Neural cell (in vitro differentiated cells): ENCODE results near the gene HIVEP2. TPM values are rescaled to one million over a fixed set of nuclear protein-coding genes. Genes with fewer than 3 reads are reported as not detected.

Experiments used
- H2AFZ ChIP-seq: fragments of 200-600, 300-800 bp; sonication (generic), shearing (Covaris generic); 2 replicates; pipeline ENCODE4 v1.6.0; 2014; ENCODE audit warnings: low read depth, mild to moderate bottlenecking, antibody characterized with exemption, low read length, moderate library complexity
- H3F3A ChIP-seq: fragments of 200-600 bp; shearing (Covaris generic); 2 replicates; pipeline ENCODE4 v1.6.1; 2016; ENCODE audit warnings: mild to moderate bottlenecking, moderate library complexity, mixed read lengths, antibody characterized with exemption, low read length; ENCODE audit not compliant: insufficient read depth, poor library complexity, severe bottlenecking
- H3K27ac ChIP-seq: fragments of 200-600, 300-800 bp; sonication (generic), shearing (Covaris generic); 2 replicates; pipeline ENCODE4 v1.5.1; 2014; ENCODE audit warnings: mild to moderate bottlenecking, low read length, moderate library complexity
- H3K27me3 ChIP-seq: fragments of 300-800, 200-600 bp; sonication (generic), shearing (Covaris generic); 2 replicates; pipeline ENCODE4 v1.6.0; 2014; ENCODE audit warnings: mild to moderate bottlenecking, low read depth, low read length, moderate library complexity; ENCODE audit not compliant: insufficient read depth
- H3K36me3 ChIP-seq: fragments of 300-800, 200-600 bp; sonication (generic), shearing (Covaris generic); 2 replicates; pipeline ENCODE4 v1.5.1; 2014; ENCODE audit warnings: mild to moderate bottlenecking, antibody characterized with exemption, low read length, moderate library complexity; ENCODE audit not compliant: insufficient read depth
- H3K4me2 ChIP-seq: fragments of 300-800, 200-600 bp; sonication (generic), shearing (Covaris generic); 2 replicates; pipeline ENCODE4 v1.6.0; 2014; ENCODE audit warnings: mild to moderate bottlenecking, low read length
- H3K4me3 ChIP-seq: fragments of 300-800, 200-600 bp; sonication (generic), shearing (Covaris generic); 2 replicates; pipeline ENCODE4 v1.5.1; 2014; ENCODE audit warnings: mild to moderate bottlenecking, low read length, moderate library complexity
- H3K79me2 ChIP-seq: fragments of 200-600 bp; shearing (Covaris generic); replicated peaks from 2 replicates; pipeline ENCODE4 v1.6.0; 2014; ENCODE audit warnings: mild to moderate bottlenecking, low read length, moderate library complexity; ENCODE audit not compliant: insufficient read depth
- H3K9ac ChIP-seq: fragments of 300-800, 200-600 bp; sonication (generic), shearing (Covaris generic); 2 replicates; pipeline ENCODE4 v1.6.1; 2016; ENCODE audit warnings: mild to moderate bottlenecking, low read length, mixed read lengths
- H3K9me2 ChIP-seq: fragments of 200-600 bp; shearing (Covaris generic); 2 replicates; pipeline ENCODE4 v1.6.1; 2016; ENCODE audit warnings: mild to moderate bottlenecking, low read length, mixed read lengths; ENCODE audit not compliant: insufficient read depth
- H3K9me3 ChIP-seq: fragments of 200-600, 300-800 bp; sonication (generic), shearing (Covaris generic); 2 replicates; pipeline ENCODE4 v1.6.1; 2016; ENCODE audit warnings: mild to moderate bottlenecking, mixed run types, low read length, moderate library complexity, mixed read lengths
- H4K20me1 ChIP-seq: fragments of 200-600 bp; shearing (Covaris generic); 2 replicates; pipeline ENCODE4 v1.6.1; 2016; ENCODE audit warnings: mild to moderate bottlenecking, mixed run types; ENCODE audit not compliant: insufficient read depth
- CTCF ChIP-seq: fragments of 450-650 bp; IDR thresholded peaks from 2 replicates; pipeline ENCODE4 v1.5.1; 2014; ENCODE audit warnings: antibody characterized with exemption, mild to moderate bottlenecking, moderate library complexity; ENCODE audit not compliant: poor library complexity, severe bottlenecking
- EP300 ChIP-seq: fragments of 450-650 bp; conservative IDR thresholded peaks from 2 replicates; pipeline ENCODE4 v1.6.1; 2014; ENCODE audit warnings: antibody characterized with exemption, mild to moderate bottlenecking, moderate library complexity; ENCODE audit not compliant: poor library complexity, severe bottlenecking
- EZH2 ChIP-seq: fragments of 200-600, 300-800 bp; shearing (Covaris generic), sonication (generic); IDR thresholded peaks from 2 replicates; pipeline ENCODE4 v1.6.1; 2014; ENCODE audit warnings: antibody characterized with exemption, low read length, borderline replicate concordance, mild to moderate bottlenecking; ENCODE audit not compliant: insufficient read depth, poor library complexity, severe bottlenecking
- MXI1 ChIP-seq: fragments of 450-650 bp; conservative IDR thresholded peaks from 2 replicates; pipeline ENCODE4 v1.6.1; 2014; ENCODE audit warnings: antibody characterized with exemption, mild to moderate bottlenecking; ENCODE audit not compliant: poor library complexity, severe bottlenecking
- POLR2AphosphoS5 ChIP-seq: IDR thresholded peaks from 2 replicates; pipeline ENCODE4 v1.6.1; 2012
- RAD21 ChIP-seq: fragments of 450-650 bp; conservative IDR thresholded peaks from 2 replicates; pipeline ENCODE4 v1.6.1; 2014; ENCODE audit warnings: antibody characterized with exemption, mild to moderate bottlenecking, moderate library complexity
- SMC3 ChIP-seq: fragments of 450-650 bp; conservative IDR thresholded peaks from 2 replicates; pipeline ENCODE4 v1.6.1; 2014; ENCODE audit warnings: antibody characterized with exemption, mild to moderate bottlenecking, moderate library complexity; ENCODE audit not compliant: poor library complexity
- TAF1 ChIP-seq: IDR thresholded peaks from 2 replicates; pipeline ENCODE4 v1.6.1; 2012; ENCODE audit warnings: low read depth
- polyA plus RNA-seq: library from polyadenylated mRNA; depleted of rRNA; stranded (reverse); fragments of >200 nt; gene quantifications from 2 replicates; pipeline ENCODE4 v1.2.3, GENCODE V29; 2014
- TF ChIP-seq, protein P1 (sequence below): IDR thresholded peaks from 2 replicates; pipeline ENCODE4 v1.6.1; 2012; ENCODE audit warnings: borderline replicate concordance

Gene HIVEP2
- polyA plus RNA-seq, 1 donor from 2014 or later = 6.0 TPM

DNA sequence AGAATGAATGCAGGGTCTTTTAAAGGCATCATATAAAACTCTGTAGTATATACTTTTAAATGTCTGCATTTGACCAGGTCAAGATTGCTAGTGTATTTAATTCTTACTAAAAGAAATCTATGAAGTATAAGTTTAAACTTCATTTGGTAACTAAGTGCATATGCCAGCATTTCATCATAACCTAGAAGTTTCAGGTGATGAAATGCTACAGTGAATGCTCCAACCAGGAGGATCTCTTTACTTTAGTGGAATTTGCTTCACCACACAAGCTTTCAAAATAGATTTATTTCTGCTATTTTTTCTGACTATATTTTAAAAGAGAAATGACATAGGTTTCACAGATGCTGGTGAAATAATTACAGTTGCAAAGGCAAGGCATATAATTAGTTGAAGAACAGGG, 141.9 kb downstream of the HIVEP2 start:
- H3K4me3 ChIP-seq = no peak overlapping the region
- H3K36me3 ChIP-seq = no peaks in the 10 kb centered on the region
- no peaks in the 10 kb centered on the region for H3K27me3 ChIP-seq
- no peaks in the 10 kb centered on the region for H3K9me3 ChIP-seq
- no peaks in the 10 kb centered on the region for H3K79me2 ChIP-seq
- H3K27ac ChIP-seq = no peak overlapping the region
- H3K9me2 ChIP-seq = no peaks in the 10 kb centered on the region
- H3F3A ChIP-seq = no peaks in the 10 kb centered on the region
- no peak overlapping the region for H3K9ac ChIP-seq
- TF ChIP-seq POLR2AphosphoS5 = no peak
- no peak for TF ChIP-seq MXI1
- no peak for TF ChIP-seq CTCF
- no peak for TF ChIP-seq EZH2
- TF ChIP-seq RAD21 = no peak
- TF ChIP-seq, protein P1, sequence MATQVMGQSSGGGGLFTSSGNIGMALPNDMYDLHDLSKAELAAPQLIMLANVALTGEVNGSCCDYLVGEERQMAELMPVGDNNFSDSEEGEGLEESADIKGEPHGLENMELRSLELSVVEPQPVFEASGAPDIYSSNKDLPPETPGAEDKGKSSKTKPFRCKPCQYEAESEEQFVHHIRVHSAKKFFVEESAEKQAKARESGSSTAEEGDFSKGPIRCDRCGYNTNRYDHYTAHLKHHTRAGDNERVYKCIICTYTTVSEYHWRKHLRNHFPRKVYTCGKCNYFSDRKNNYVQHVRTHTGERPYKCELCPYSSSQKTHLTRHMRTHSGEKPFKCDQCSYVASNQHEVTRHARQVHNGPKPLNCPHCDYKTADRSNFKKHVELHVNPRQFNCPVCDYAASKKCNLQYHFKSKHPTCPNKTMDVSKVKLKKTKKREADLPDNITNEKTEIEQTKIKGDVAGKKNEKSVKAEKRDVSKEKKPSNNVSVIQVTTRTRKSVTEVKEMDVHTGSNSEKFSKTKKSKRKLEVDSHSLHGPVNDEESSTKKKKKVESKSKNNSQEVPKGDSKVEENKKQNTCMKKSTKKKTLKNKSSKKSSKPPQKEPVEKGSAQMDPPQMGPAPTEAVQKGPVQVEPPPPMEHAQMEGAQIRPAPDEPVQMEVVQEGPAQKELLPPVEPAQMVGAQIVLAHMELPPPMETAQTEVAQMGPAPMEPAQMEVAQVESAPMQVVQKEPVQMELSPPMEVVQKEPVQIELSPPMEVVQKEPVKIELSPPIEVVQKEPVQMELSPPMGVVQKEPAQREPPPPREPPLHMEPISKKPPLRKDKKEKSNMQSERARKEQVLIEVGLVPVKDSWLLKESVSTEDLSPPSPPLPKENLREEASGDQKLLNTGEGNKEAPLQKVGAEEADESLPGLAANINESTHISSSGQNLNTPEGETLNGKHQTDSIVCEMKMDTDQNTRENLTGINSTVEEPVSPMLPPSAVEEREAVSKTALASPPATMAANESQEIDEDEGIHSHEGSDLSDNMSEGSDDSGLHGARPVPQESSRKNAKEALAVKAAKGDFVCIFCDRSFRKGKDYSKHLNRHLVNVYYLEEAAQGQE = no peak
- no peak overlapping the region for H2AFZ ChIP-seq
- H3K4me2 ChIP-seq = no peak overlapping the region
- H4K20me1 ChIP-seq = no peaks in the 10 kb centered on the region

DNA sequence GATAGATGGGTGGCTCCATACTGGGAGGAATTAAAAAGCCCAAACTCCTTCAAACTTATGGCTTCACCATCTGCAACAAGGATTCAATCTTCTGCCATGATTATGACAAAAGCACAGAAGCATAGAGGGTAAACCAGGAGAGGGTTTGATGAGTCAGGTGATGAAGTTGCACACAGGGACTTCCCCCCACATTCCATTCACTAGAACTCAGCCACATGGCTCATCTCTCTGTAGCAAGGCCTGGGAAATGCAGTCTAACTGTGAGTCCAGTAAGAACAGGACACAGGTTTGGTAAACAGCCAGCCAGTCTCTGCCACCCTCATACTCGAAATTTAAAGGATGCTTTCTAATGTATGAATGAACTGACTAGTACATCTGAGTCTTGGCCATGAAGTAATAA, 142.9 kb downstream of the HIVEP2 start:
- no peaks in the 10 kb centered on the region for H3K79me2 ChIP-seq
- no peaks in the 10 kb centered on the region for H3K9me2 ChIP-seq
- H3K36me3 ChIP-seq = no peaks in the 10 kb centered on the region
- no peaks in the 10 kb centered on the region for H4K20me1 ChIP-seq
- H3K4me3 ChIP-seq = no peak overlapping the region
- H3K9ac ChIP-seq = no peak overlapping the region
- H3K27ac ChIP-seq = no peak overlapping the region
- H3K9me3 ChIP-seq = no peaks in the 10 kb centered on the region
- no peak overlapping the region for H2AFZ ChIP-seq
- no peak overlapping the region for H3K4me2 ChIP-seq
- no peaks in the 10 kb centered on the region for H3K27me3 ChIP-seq
- no peaks in the 10 kb centered on the region for H3F3A ChIP-seq
- TF ChIP-seq CTCF (no peak), POLR2AphosphoS5 (no peak), EP300 (no peak), SMC3 (no peak), EZH2 (no peak), RAD21 (no peak), TAF1 (no peak), MXI1 (no peak)
- TF ChIP-seq, protein P1 = no peak
